GM23338 (cell line): ENCODE results near the gene CHST12. TPM values are rescaled to one million over a fixed set of nuclear protein-coding genes. Genes with fewer than 3 reads are reported as not detected.

Experiments
- ATAC-seq: fragments of 200-7000 bp; cut with Tn5 transposase; 3 replicates; pipeline ENCODE4 v1.9.1; 2020
- DNase-seq: peaks from one replicate; pipeline ENCODE4 v3.0.0-alpha.2; 2015; ENCODE audit warnings: low spot score
- H2AFZ ChIP-seq: fragments of 200-600 bp; sonication (generic); 2 replicates; pipeline ENCODE4 v1.8.0; 2016; ENCODE audit warnings: antibody characterized with exemption, mild to moderate bottlenecking, moderate library complexity
- H3F3A ChIP-seq: fragments of 200-600 bp; sonication (generic); replicated peaks from 2 replicates; pipeline ENCODE4 v1.8.0; 2017; ENCODE audit warnings: antibody characterized with exemption, mixed run types, low read depth
- H3K27ac ChIP-seq: fragments of 200-600 bp; sonication (generic); 2 replicates; pipeline ENCODE4 v1.6.1; 2016; ENCODE audit warnings: low read depth
- H3K27me3 ChIP-seq: fragments of 200-600 bp; sonication (generic); 2 replicates; pipeline ENCODE4 v1.8.0; 2016; ENCODE audit warnings: mild to moderate bottlenecking, mixed run types, moderate library complexity; ENCODE audit not compliant: insufficient read depth
- H3K36me3 ChIP-seq: fragments of 200-600 bp; sonication (generic); 2 replicates; pipeline ENCODE4 v1.8.0; 2016; ENCODE audit warnings: mild to moderate bottlenecking; ENCODE audit not compliant: insufficient read depth
- H3K4me1 ChIP-seq: fragments of 200-600 bp; sonication (generic); 2 replicates; pipeline ENCODE4 v1.8.0; 2016; ENCODE audit warnings: mild to moderate bottlenecking, moderate library complexity; ENCODE audit not compliant: insufficient read depth
- H3K4me2 ChIP-seq: fragments of 200-600 bp; sonication (generic); 2 replicates; pipeline ENCODE4 v1.7.1; 2017; ENCODE audit warnings: mixed run types
- H3K4me3 ChIP-seq: fragments of 200-600 bp; sonication (generic); 2 replicates; pipeline ENCODE4 v1.6.1; 2016; ENCODE audit warnings: mixed run types
- H3K79me2 ChIP-seq: fragments of 200-600 bp; sonication (generic); replicated peaks from 2 replicates; pipeline ENCODE4 v1.8.0; 2017; ENCODE audit warnings: mild to moderate bottlenecking; ENCODE audit not compliant: insufficient read depth
- H3K9me2 ChIP-seq: fragments of 200-600 bp; sonication (generic); 2 replicates; pipeline ENCODE4 v1.8.0; 2017; ENCODE audit not compliant: insufficient read depth
- H4K20me1 ChIP-seq: fragments of 200-600 bp; sonication (generic); replicated peaks from 2 replicates; pipeline ENCODE4 v1.8.0; 2017; ENCODE audit warnings: mild to moderate bottlenecking; ENCODE audit not compliant: insufficient read depth
- H3K27ac Mint-ChIP-seq: 2 replicates; pipeline ENCODE4 v1.8.0; 2020; ENCODE audit warnings: inconsistent platforms, mild to moderate bottlenecking, moderate library complexity, mixed read lengths
- H3K27me3 Mint-ChIP-seq: 3 replicates; pipeline ENCODE4 v1.8.0; 2022; ENCODE audit warnings: low read depth, mild to moderate bottlenecking, moderate library complexity, mixed read lengths, inconsistent platforms; ENCODE audit not compliant: insufficient read depth, poor library complexity
- H3K36me3 Mint-ChIP-seq: 3 replicates; pipeline ENCODE4 v1.8.0; 2021; ENCODE audit warnings: low read depth, mild to moderate bottlenecking, inconsistent platforms, moderate library complexity, mixed read lengths
- H3K4me1 Mint-ChIP-seq: 3 replicates; pipeline ENCODE4 v1.8.0; 2020; ENCODE audit warnings: mild to moderate bottlenecking, inconsistent platforms, mixed read lengths
- H3K4me3 Mint-ChIP-seq: 3 replicates; pipeline ENCODE4 v1.8.0; 2021; ENCODE audit warnings: moderate library complexity, mild to moderate bottlenecking, inconsistent platforms, mixed read lengths
- H3K9me3 Mint-ChIP-seq: 3 replicates; pipeline ENCODE4 v1.8.0; 2020; ENCODE audit warnings: moderate library complexity, mild to moderate bottlenecking, inconsistent platforms, mixed read lengths
- CREB1 ChIP-seq: fragments of 250-450 bp; sonication (Bioruptor Pico); IDR thresholded peaks from 2 replicates; pipeline ENCODE4 v1.5.0; 2020; ENCODE audit warnings: low read depth, mild to moderate bottlenecking, moderate library complexity
- ETS1 ChIP-seq: IDR thresholded peaks from 2 replicates; pipeline ENCODE4 v1.6.1; 2016; ENCODE audit warnings: antibody characterized with exemption
- REST ChIP-seq: IDR thresholded peaks from one replicate; pipeline ENCODE4 v1.6.1; 2018; ENCODE audit warnings: antibody characterized with exemption; ENCODE audit not compliant: unreplicated experiment
- ZNF114 ChIP-seq: fragments of 250-450 bp; sonication (Bioruptor Pico); IDR thresholded peaks from 2 replicates; pipeline ENCODE4 v1.5.0; 2020; ENCODE audit warnings: mild to moderate bottlenecking, moderate library complexity
- ZNF331 ChIP-seq: fragments of 250-450 bp; sonication (Bioruptor Pico); IDR thresholded peaks from 2 replicates; pipeline ENCODE4 v1.5.0; 2020; ENCODE audit warnings: low read depth, mild to moderate bottlenecking, moderate library complexity
- ZNF462 ChIP-seq: fragments of 250-450 bp; sonication (Bioruptor Pico); IDR thresholded peaks from 2 replicates; pipeline ENCODE4 v1.5.0; 2020; ENCODE audit warnings: mild to moderate bottlenecking, moderate library complexity
- polyA plus RNA-seq: library from polyadenylated mRNA; unstranded; fragments of >200 nt; fragmentation: Nextera tagmentation; extraction: Ambion mirVana; gene quantifications from 2 replicates; pipeline ENCODE4 v1.2.1, GENCODE V29; 2016
- total RNA-seq: library from RNA; depleted of rRNA; stranded (reverse); fragments of >200 nt; shearing (Covaris generic); gene quantifications from 2 replicates; pipeline ENCODE4 v1.2.3, GENCODE V29; 2014

The CHST12 gene
- total and polyA plus RNA-seq, 2 experiments from 2014 or later: 10.1 to 14.6 TPM

GRCh38 chr7:2403718-2404648 is 572 bp downstream of the CHST12 start:
- Mint-ChIP-seq H3K27ac (no peak overlapping the region), H3K9me3 (no peaks in the 10 kb centered on the region)
- peak; percentile 68 for DNase-seq

More at GRCh38 chr7:2403718-2404648, 572 bp downstream of the CHST12 start:
- no peaks in the 10 kb centered on the region for H3K27me3 ChIP-seq
- Mint-ChIP-seq H3K4me3 (peak overlapping the region; percentile 71), H3K4me1 (peaks cover 32% of the 10 kb centered on the region), H3K36me3 (no peaks in the 10 kb centered on the region; the same call in 2 of the 3 replicates), H3K27me3 (peaks cover 9% of the 10 kb centered on the region)
- peaks cover 13% of the 10 kb centered on the region for H3K4me1 ChIP-seq
- peak overlapping the region; percentile 87 for H3K4me3 ChIP-seq
- peak; percentile 64 for ATAC-seq
- peak overlapping the region; percentile 88; the same call in 1 of the 2 replicates for H2AFZ ChIP-seq
- TF ChIP-seq ETS1: no peak
- TF ChIP-seq CREB1 (CRISPR knock-in tag): no peak
- no peak for TF ChIP-seq ZNF114 (CRISPR knock-in tag)
- no peak for TF ChIP-seq REST
- no peak for TF ChIP-seq ZNF331 (CRISPR knock-in tag)
- no peak for TF ChIP-seq ZNF462 (CRISPR knock-in tag)
- H4K20me1 ChIP-seq: peaks cover 6% of the 10 kb centered on the region
- peaks cover 26% of the 10 kb centered on the region; the same call in 1 of the 2 replicates for H3F3A ChIP-seq
- no peaks in the 10 kb centered on the region for H3K36me3 ChIP-seq
- peaks cover 37% of the 10 kb centered on the region for H3K79me2 ChIP-seq
- no peak overlapping the region for H3K27ac ChIP-seq
- H3K4me2 ChIP-seq: peak overlapping the region; percentile 91
- H3K9me2 ChIP-seq: no peaks in the 10 kb centered on the region
